Measurements from ENCODE around the gene KTI12.

DNA sequence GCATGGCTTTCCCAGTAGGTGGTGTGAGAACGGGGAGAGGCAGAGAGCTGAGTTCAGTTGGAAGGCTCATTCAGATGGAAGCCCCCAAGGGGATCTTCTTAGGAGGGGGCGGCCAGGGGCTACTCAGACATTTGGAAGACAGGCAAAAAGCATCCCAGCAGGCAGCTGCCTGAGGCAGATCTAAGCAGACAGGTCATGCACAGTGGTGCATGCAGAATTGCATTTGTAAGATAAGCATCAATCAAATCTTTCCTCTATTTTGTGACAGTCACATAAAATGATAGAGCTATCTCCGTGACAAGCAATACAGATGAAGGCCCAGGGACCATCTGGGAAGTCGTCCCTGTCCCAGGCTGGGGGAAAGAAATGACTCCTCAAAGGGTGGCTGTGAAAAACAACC is 46.9 kb downstream of the KTI12 start:
- TF ChIP-seq, protein P1, sequence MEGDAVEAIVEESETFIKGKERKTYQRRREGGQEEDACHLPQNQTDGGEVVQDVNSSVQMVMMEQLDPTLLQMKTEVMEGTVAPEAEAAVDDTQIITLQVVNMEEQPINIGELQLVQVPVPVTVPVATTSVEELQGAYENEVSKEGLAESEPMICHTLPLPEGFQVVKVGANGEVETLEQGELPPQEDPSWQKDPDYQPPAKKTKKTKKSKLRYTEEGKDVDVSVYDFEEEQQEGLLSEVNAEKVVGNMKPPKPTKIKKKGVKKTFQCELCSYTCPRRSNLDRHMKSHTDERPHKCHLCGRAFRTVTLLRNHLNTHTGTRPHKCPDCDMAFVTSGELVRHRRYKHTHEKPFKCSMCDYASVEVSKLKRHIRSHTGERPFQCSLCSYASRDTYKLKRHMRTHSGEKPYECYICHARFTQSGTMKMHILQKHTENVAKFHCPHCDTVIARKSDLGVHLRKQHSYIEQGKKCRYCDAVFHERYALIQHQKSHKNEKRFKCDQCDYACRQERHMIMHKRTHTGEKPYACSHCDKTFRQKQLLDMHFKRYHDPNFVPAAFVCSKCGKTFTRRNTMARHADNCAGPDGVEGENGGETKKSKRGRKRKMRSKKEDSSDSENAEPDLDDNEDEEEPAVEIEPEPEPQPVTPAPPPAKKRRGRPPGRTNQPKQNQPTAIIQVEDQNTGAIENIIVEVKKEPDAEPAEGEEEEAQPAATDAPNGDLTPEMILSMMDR (IDR thresholded peaks at IDR 0.05; ENCODE audit: extremely low read depth in 1 of 2, insufficient read depth in 1 of 2, low read depth in 1 of 2, low read length in 2 of 2), result no peak
- TF ChIP-seq, protein P2, sequence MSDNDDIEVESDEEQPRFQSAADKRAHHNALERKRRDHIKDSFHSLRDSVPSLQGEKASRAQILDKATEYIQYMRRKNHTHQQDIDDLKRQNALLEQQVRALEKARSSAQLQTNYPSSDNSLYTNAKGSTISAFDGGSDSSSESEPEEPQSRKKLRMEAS (IDR thresholded peaks at IDR 0.05; ENCODE audit: insufficient read depth, insufficient read length), result no peak
- TF ChIP-seq POLR2AphosphoS5 (IDR thresholded peaks at IDR 0.05; ENCODE audit: insufficient read depth, low read depth, low read length) (no peak), EZH2 (IDR thresholded peaks at IDR 0.05; ENCODE audit: borderline replicate concordance, low read depth, low read length, severe bottlenecking) (no peak), GATA2 (IDR thresholded peaks at IDR 0.05; ENCODE audit: insufficient read depth, insufficient read length, low read depth, low read length) (no peak)
